ENCODE results near the gene EPHB2.

EPHB2 gene

DNA sequence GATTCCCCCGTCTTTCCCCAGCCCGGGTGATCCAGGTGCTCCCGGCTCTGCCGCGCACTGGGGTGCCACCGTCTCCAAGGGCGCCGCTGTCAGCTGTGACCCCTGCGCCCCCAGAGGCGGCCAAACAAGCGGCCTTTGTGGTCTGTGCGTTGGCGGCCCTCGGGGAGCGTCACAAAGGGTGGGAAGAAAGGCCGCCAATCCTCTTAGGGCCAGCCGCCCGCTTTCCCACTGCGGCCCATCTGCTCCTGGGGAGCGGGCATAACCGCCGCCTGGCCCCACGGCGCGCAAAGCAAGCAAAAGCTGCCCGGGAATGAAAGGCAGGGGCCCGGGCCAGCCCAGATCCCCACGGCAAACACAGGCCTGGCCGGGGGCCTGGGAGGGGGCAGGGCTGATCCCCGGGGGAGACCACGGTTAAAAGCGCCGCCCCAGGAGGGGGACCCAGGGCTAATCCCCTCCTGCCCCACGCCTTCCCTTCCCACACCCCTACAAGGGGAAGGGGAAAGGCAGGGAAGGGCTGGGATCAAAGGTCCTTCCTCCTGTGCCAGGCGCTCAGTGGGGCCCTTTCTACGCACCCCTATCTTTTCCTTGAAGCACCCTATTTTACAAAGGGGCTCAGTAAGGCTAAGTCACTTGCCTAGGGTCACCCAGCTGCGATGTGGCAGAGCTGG lies 33.6 kb upstream of the EPHB2 start:
- Histone ChIP-seq H4K8ac (ENCODE audit: low read depth, low read length) (no peak overlapping the region), H3K27ac (replicated peaks; ENCODE audit: low read length) (no peak overlapping the region), H2BK120ac (ENCODE audit: low read depth, low read length) (no peak overlapping the region), H2BK15ac (ENCODE audit: low read length) (no peak overlapping the region), H2BK12ac (ENCODE audit: low read length) (no peak overlapping the region), H3K27me3 (ENCODE audit: control insufficient read depth in 3 of 3, insufficient read depth in 3 of 3, low read depth in 1 of 3, low read length in 3 of 3) (no peaks in the 10 kb centered on the region), H3K79me1 (ENCODE audit: low read depth, low read length) (peaks cover 6% of the 10 kb centered on the region), H3K36me3 (replicated peaks in 1 of 2; ENCODE audit: control insufficient read depth in 2 of 2, insufficient read depth in 2 of 2, low read length in 2 of 2) (no peaks in the 10 kb centered on the region), H3K18ac (ENCODE audit: low read length) (peak overlapping the region; percentile 39), H4K91ac (ENCODE audit: low read depth, low read length, poor library complexity) (no peak overlapping the region), H3K4me1 (ENCODE audit: control insufficient read depth in 2 of 2, insufficient read depth in 1 of 2, low read depth in 1 of 2, low read length in 2 of 2) (peaks cover 29 to 36% of the 10 kb centered on the region in 2 donors), H3K4ac (ENCODE audit: low read length) (no peak overlapping the region), H2AFZ (ENCODE audit: low read length) (peak overlapping the region; percentile 26), H3K4me3 (ENCODE audit: low read length in 2 of 2) (no peak overlapping the region), H2BK5ac (ENCODE audit: low read length) (no peak overlapping the region), H2AK5ac (ENCODE audit: low read depth, low read length) (no peak overlapping the region), H3K23ac (ENCODE audit: low read depth, low read length, poor library complexity) (no peak overlapping the region), H3K9ac (ENCODE audit: low read depth, low read length, poor library complexity) (no peak overlapping the region), H3K14ac (ENCODE audit: low read length) (peak overlapping the region; percentile 2), H3K4me2 (ENCODE audit: insufficient read depth, low read length, poor library complexity, severe bottlenecking) (no peak overlapping the region), H3K9me3 (replicated peaks in 1 of 2; ENCODE audit: control insufficient read depth in 2 of 2, insufficient read depth in 1 of 2, low read depth in 1 of 2, low read length in 2 of 2) (peaks cover 0 to 8% of the 10 kb centered on the region in 2 donors)
- WGBS, 2 donors (ENCODE audit: extremely low coverage in 2 of 2, insufficient read length in 2 of 2, insufficient replicate concordance in 1 of 2), result no CpG with 5 or more reads among the region's 37 CpGs
- DNase-seq (ENCODE audit: low spot score), result no peak

DNA sequence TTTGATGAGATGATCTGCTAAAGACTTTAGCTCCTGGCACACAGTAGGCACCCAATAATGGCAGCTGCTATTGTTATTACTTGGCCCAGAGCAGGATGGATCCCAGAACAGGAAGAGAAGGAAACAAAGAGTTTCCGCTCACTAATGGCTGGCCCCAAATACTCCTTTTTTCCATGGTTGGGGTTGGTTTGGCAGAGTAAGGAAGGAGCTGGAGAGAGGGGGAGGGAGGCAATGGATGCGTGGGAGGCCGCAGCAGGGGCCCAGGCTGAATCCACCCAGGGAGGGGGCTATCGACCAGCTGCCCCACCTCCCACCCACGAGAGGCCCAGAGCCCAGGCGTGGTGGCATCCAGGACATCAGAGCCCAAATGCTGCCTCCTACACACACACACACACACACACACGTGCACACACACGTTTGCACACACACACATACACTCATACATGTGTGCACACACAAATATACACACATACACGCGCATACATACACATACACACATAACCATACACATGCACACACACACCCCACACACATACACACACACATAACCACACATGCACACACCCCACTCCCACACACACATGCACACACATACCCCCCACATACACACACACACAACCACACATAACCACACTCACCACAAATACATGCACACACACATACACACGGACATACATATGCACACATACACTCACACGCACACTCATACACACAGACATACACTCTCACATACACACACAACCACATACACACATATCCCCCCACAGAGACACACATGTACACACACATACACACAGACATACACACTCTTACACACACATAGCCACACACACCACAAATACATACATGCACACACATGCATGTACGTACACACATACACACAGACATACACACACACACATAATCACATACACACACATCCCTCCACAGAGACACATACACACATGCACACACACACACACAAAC lies 32.4 kb upstream of the EPHB2 start:
- Histone ChIP-seq H3K27ac (replicated peaks; ENCODE audit: low read length) (no peak overlapping the region), H3K4me2 (ENCODE audit: insufficient read depth, low read length, poor library complexity, severe bottlenecking) (no peak overlapping the region), H2BK12ac (ENCODE audit: low read length) (no peak overlapping the region), H3K9ac (ENCODE audit: low read depth, low read length, poor library complexity) (peak overlapping the region; percentile 46), H3K36me3 (replicated peaks in 1 of 2; ENCODE audit: control insufficient read depth in 2 of 2, insufficient read depth in 2 of 2, low read length in 2 of 2) (no peaks in the 10 kb centered on the region), H3K79me1 (ENCODE audit: low read depth, low read length) (peaks cover 6% of the 10 kb centered on the region), H2AK5ac (ENCODE audit: low read depth, low read length) (no peak overlapping the region), H3K14ac (ENCODE audit: low read length) (peak overlapping the region; percentile 97), H3K23ac (ENCODE audit: low read depth, low read length, poor library complexity) (peak overlapping the region; percentile 1), H4K91ac (ENCODE audit: low read depth, low read length, poor library complexity) (peak overlapping the region; percentile 28), H3K9me3 (replicated peaks in 1 of 2; ENCODE audit: control insufficient read depth in 2 of 2, insufficient read depth in 1 of 2, low read depth in 1 of 2, low read length in 2 of 2) (peaks cover 0 to 8% of the 10 kb centered on the region in 2 donors), H2AFZ (ENCODE audit: low read length) (peak overlapping the region; percentile 27), H4K8ac (ENCODE audit: low read depth, low read length) (peak overlapping the region; percentile 99), H2BK5ac (ENCODE audit: low read length) (peak overlapping the region; percentile 40), H3K27me3 (ENCODE audit: control insufficient read depth in 3 of 3, insufficient read depth in 3 of 3, low read depth in 1 of 3, low read length in 3 of 3) (no peaks in the 10 kb centered on the region), H3K18ac (ENCODE audit: low read length) (peak overlapping the region; percentile 81), H3K4ac (ENCODE audit: low read length) (peak overlapping the region; percentile 28), H2BK15ac (ENCODE audit: low read length) (peak overlapping the region; percentile 63), H2BK120ac (ENCODE audit: low read depth, low read length) (no peak overlapping the region), H3K4me1 (ENCODE audit: control insufficient read depth in 2 of 2, insufficient read depth in 1 of 2, low read depth in 1 of 2, low read length in 2 of 2) (peaks cover 25 to 28% of the 10 kb centered on the region in 2 donors), H3K4me3 (ENCODE audit: low read length in 2 of 2) (peak overlapping the region in 1 of 2 donors; percentile 53)
- WGBS, 2 donors (ENCODE audit: extremely low coverage in 2 of 2, insufficient read length in 2 of 2, insufficient replicate concordance in 1 of 2), result 100% methylated on average over 2 of the region's 13 CpGs; no CpG with 5 or more reads in 1 of the 2 donors
- no peak for DNase-seq (ENCODE audit: low spot score)

DNA sequence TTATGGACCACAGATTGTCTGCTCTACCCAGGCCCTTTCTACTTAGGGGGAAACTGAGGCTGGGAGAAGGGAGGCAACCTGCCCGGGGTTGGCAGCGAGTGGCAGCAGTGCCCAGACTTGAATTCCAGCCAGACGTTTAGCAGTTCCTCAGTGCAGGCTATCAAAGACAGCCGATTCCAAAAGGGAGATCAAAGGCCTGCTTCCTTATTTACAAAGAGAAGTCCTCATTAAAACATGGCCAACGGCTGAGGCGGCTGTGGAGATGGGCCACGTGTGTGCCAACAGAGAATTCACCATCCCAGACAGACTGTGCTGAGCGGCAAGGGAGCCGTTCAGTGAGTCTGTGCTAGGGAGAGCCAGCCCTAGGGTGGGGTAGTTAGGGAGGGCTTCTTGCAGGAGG lies 29.9 kb upstream of the EPHB2 start:
- no peak overlapping the region for H4K91ac ChIP-seq (ENCODE audit: low read depth, low read length, poor library complexity)
- WGBS, 2 donors (ENCODE audit: extremely low coverage in 2 of 2, insufficient read length in 2 of 2, insufficient replicate concordance in 1 of 2), result no CpG with 5 or more reads among the region's 9 CpGs

More for the DNA sequence above, 29.9 kb upstream of the EPHB2 start:
- Histone ChIP-seq H3K18ac (ENCODE audit: low read length) (no peak overlapping the region), H2AFZ (ENCODE audit: low read length) (no peak overlapping the region), H3K27ac (replicated peaks; ENCODE audit: low read length) (no peak overlapping the region), H3K9ac (ENCODE audit: low read depth, low read length, poor library complexity) (no peak overlapping the region), H2BK120ac (ENCODE audit: low read depth, low read length) (no peak overlapping the region), H3K4me1 (ENCODE audit: control insufficient read depth in 2 of 2, insufficient read depth in 1 of 2, low read depth in 1 of 2, low read length in 2 of 2) (peaks cover 30% of the 10 kb centered on the region in 2 donors), H2BK12ac (ENCODE audit: low read length) (no peak overlapping the region), H3K36me3 (replicated peaks in 1 of 2; ENCODE audit: control insufficient read depth in 2 of 2, insufficient read depth in 2 of 2, low read length in 2 of 2) (no peaks in the 10 kb centered on the region), H2BK15ac (ENCODE audit: low read length) (no peak overlapping the region), H4K8ac (ENCODE audit: low read depth, low read length) (no peak overlapping the region), H3K9me3 (replicated peaks in 1 of 2; ENCODE audit: control insufficient read depth in 2 of 2, insufficient read depth in 1 of 2, low read depth in 1 of 2, low read length in 2 of 2) (peaks cover 0 to 8% of the 10 kb centered on the region in 2 donors), H2BK5ac (ENCODE audit: low read length) (no peak overlapping the region), H2AK5ac (ENCODE audit: low read depth, low read length) (peak overlapping the region; percentile 6), H3K4ac (ENCODE audit: low read length) (no peak overlapping the region), H3K23ac (ENCODE audit: low read depth, low read length, poor library complexity) (no peak overlapping the region), H3K4me2 (ENCODE audit: insufficient read depth, low read length, poor library complexity, severe bottlenecking) (no peak overlapping the region), H3K27me3 (ENCODE audit: control insufficient read depth in 3 of 3, insufficient read depth in 3 of 3, low read depth in 1 of 3, low read length in 3 of 3) (no peaks in the 10 kb centered on the region), H3K14ac (ENCODE audit: low read length) (no peak overlapping the region), H3K4me3 (ENCODE audit: low read length in 2 of 2) (no peak overlapping the region), H3K79me1 (ENCODE audit: low read depth, low read length) (peaks cover 6% of the 10 kb centered on the region)
- DNase-seq (ENCODE audit: low spot score), result no peak

All from neuronal stem cell (in vitro differentiated cells).